Mesothelial cell of epicardium (in vitro differentiated cells): Measurements from ENCODE around the gene CNIH2. TPM values are rescaled to one million over a fixed set of nuclear protein-coding genes. Genes with fewer than 3 reads are reported as not detected.
A peak's percentile ranks its signal among the peaks of the same experiment; 100 is the strongest.

ENCODE experiments used
- DNase-seq, 2 experiments: peaks; one replicate each; pipeline ENCODE4 v3.0.0; 2021; ENCODE audit warnings: low spot score in 2 of 2; ENCODE audit not compliant: unreplicated experiment in 2 of 2
- H3K27ac Mint-ChIP-seq: 2 replicates; pipeline ENCODE4 v1.8.0; 2021; ENCODE audit warnings: mixed read lengths
- H3K27me3 Mint-ChIP-seq: 2 replicates; pipeline ENCODE4 v1.8.0; 2021; ENCODE audit warnings: low read depth, mixed read lengths
- H3K36me3 Mint-ChIP-seq: 2 replicates; pipeline ENCODE4 v1.8.0; 2021; ENCODE audit warnings: mixed read lengths
- H3K4me1 Mint-ChIP-seq: 2 replicates; pipeline ENCODE4 v1.8.0; 2021; ENCODE audit warnings: mixed read lengths
- H3K4me3 Mint-ChIP-seq: 2 replicates; pipeline ENCODE4 v1.8.0; 2021; ENCODE audit warnings: mild to moderate bottlenecking, moderate library complexity, mixed read lengths
- H3K9me3 Mint-ChIP-seq: 2 replicates; pipeline ENCODE4 v1.8.0; 2021; ENCODE audit warnings: mixed read lengths
- total RNA-seq: library from RNA; stranded (reverse); gene quantifications from 3 replicates; pipeline ENCODE4 v1.2.1, GENCODE V29; 2021
- TF ChIP-seq, protein P1 (sequence below): fragments of 200-600 bp; sonication (generic); IDR thresholded peaks from one replicate; pipeline ENCODE4 v1.5.0; 2021; ENCODE audit warnings: antibody characterized with exemption; ENCODE audit not compliant: unreplicated experiment

CNIH2 gene
- total RNA-seq, 1 donor from 2014 or later, result 10.2 TPM

DNA sequence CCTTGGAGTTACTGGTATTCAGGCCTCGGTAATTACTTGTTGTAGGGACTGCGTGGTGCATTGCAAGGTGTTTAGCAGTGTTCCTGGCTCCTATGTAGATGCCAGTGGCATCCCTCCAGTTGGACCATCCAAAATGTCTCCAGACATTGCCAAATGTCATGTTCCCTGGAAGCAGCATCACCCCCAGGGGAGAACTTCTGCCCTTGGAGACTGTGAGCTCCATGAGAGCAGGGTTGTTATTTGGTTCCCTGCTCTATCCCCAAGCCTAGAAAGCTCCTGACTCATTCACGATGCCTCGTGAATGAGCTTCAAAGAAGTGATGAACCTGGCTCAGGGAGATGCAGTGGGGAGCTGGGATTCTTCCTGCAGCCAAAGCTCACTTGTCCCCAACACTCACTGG lies 43.6 kb downstream of the CNIH2 start:
- no peak overlapping the region for H3K4me3 Mint-ChIP-seq
- DNase-seq, result no peak
- H3K27me3 Mint-ChIP-seq, result no peaks in the 10 kb centered on the region
- no peaks in the 10 kb centered on the region for H3K36me3 Mint-ChIP-seq
- peaks cover 44% of the 10 kb centered on the region for H3K4me1 Mint-ChIP-seq
- no peak overlapping the region for H3K27ac Mint-ChIP-seq
- H3K9me3 Mint-ChIP-seq, result peaks cover 6% of the 10 kb centered on the region
- TF ChIP-seq, protein P1, sequence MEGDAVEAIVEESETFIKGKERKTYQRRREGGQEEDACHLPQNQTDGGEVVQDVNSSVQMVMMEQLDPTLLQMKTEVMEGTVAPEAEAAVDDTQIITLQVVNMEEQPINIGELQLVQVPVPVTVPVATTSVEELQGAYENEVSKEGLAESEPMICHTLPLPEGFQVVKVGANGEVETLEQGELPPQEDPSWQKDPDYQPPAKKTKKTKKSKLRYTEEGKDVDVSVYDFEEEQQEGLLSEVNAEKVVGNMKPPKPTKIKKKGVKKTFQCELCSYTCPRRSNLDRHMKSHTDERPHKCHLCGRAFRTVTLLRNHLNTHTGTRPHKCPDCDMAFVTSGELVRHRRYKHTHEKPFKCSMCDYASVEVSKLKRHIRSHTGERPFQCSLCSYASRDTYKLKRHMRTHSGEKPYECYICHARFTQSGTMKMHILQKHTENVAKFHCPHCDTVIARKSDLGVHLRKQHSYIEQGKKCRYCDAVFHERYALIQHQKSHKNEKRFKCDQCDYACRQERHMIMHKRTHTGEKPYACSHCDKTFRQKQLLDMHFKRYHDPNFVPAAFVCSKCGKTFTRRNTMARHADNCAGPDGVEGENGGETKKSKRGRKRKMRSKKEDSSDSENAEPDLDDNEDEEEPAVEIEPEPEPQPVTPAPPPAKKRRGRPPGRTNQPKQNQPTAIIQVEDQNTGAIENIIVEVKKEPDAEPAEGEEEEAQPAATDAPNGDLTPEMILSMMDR, result no peak

DNA sequence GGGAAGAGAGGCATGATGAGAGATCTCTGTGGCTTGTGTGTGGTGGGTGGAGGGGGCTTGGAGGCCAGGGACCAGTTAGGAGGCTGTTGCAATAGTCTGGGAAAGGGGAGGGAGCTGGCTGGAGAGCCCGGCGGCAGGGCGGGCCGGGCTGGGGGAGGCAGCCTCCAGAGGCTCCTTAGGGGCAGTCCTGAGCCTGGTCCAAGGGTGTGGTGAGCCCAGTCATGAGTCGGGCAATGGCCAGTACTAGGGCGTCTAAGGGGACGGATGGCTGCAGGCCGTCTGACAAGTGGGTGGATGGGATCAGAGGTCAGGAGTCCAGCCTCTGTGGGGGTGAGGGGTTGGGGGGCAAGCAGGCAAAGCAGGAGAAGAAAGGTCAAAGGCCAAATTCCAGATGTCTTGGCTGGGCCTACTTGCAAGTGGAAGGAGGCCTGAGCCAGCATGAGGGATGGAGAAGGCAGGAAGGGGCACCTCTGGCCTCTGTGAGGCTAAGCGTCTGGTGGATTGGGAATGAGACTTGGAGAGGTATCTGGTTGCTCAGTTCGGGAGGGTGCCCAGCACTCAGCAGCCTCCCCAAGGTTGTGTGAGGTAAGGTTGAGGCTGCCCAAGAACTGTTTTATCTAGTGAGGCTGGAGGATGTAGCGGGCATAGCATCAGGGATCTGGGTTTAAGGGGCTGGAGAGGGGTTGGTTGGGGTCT lies 44.9 kb downstream of the CNIH2 start:
- H3K27ac Mint-ChIP-seq, result no peak overlapping the region
- no peaks in the 10 kb centered on the region for H3K36me3 Mint-ChIP-seq
- H3K27me3 Mint-ChIP-seq, result no peaks in the 10 kb centered on the region
- H3K9me3 Mint-ChIP-seq, result peaks cover 6% of the 10 kb centered on the region
- no peak overlapping the region for H3K4me3 Mint-ChIP-seq
- no peak for DNase-seq
- H3K4me1 Mint-ChIP-seq, result peaks cover 47% of the 10 kb centered on the region
- TF ChIP-seq, protein P1, result no peak

DNA sequence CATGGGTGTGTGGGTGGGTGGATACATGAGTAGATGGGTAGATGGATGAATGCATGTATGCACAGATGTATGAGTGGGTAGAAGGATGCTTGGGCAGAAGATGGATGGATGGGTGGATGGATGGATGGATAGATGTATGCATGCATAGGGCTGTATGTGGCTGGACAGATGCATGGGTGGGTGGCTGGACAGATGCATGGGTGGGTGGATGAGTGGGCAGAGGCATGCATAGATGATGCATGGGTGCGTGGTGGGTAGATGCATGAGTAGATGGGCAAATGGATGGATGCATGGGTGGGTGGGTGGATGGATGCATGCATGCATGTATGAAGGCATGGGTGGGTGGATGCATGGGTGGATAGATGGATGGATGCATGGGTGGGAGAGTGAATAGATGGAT lies 45.7 kb downstream of the CNIH2 start:
- Mint-ChIP-seq H3K36me3 (no peaks in the 10 kb centered on the region), H3K27ac (no peak overlapping the region), H3K9me3 (peaks cover 6% of the 10 kb centered on the region), H3K4me1 (peaks cover 45% of the 10 kb centered on the region), H3K27me3 (no peaks in the 10 kb centered on the region), H3K4me3 (no peak overlapping the region)
- TF ChIP-seq, protein P1, result no peak
- no peak for DNase-seq

DNA sequence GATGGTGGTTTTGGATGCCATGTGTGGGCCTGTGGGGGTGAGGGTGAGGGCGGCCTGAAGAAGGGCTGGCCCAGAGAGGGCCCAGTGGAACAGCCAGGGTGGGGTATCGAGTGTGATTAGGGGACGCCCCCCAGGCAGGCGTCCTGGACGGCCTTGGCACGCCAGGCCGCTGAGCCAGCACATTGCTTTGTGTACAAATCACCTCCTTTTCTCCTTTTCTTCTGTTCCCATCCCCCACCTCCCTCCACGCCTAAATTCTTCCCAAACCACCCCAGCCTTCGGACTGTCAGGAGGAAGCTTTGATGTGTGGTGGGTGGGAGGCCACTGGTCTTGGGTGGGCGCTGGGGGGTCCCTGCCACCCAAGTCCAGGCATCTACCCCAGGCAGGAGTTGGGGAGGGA lies 46.7 kb downstream of the CNIH2 start:
- TF ChIP-seq, protein P1, result no peak
- Mint-ChIP-seq H3K4me3 (no peak overlapping the region), H3K9me3 (peaks cover 6% of the 10 kb centered on the region), H3K27ac (peak overlapping the region; percentile 65), H3K4me1 (peaks cover 40% of the 10 kb centered on the region), H3K36me3 (no peaks in the 10 kb centered on the region), H3K27me3 (no peaks in the 10 kb centered on the region)
- no peak for DNase-seq

DNA sequence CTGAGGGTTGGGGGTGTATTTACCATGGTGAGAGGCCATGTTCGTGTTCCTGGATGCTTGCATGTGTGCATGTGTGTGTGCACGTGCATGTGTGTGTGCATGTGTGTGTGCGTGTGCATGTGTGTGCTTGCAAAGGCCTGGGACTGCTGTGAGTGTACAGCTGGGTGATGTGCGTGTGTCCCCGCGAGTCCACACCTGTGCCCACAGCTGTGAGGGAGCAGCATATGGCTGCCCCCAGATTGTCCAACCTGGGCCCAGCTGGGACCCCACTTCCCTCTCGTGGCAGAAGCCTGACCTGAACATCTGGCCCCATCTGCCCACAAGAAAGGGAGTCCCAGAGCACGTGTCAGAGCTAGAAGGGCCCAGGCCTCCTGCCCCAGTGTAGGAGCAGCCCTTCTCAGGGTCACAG lies 47.3 kb downstream of the CNIH2 start:
- peaks cover 1% of the 10 kb centered on the region for H3K9me3 Mint-ChIP-seq
- H3K27me3 Mint-ChIP-seq, result no peaks in the 10 kb centered on the region
- H3K4me3 Mint-ChIP-seq, result no peak overlapping the region
- TF ChIP-seq, protein P1, result no peak
- no peak for DNase-seq
- H3K4me1 Mint-ChIP-seq, result peaks cover 40% of the 10 kb centered on the region
- H3K36me3 Mint-ChIP-seq, result no peaks in the 10 kb centered on the region
- peak overlapping the region; percentile 56 for H3K27ac Mint-ChIP-seq
